Neural cell (in vitro differentiated cells): ENCODE data around the gene CGB8.

Experiments used
- CTCF ChIP-seq: fragments of 450-650 bp; IDR thresholded peaks from 2 replicates; pipeline ENCODE4 v1.5.1; 2014; ENCODE audit warnings: antibody characterized with exemption, mild to moderate bottlenecking, moderate library complexity; ENCODE audit not compliant: poor library complexity, severe bottlenecking
- EP300 ChIP-seq: fragments of 450-650 bp; conservative IDR thresholded peaks from 2 replicates; pipeline ENCODE4 v1.6.1; 2014; ENCODE audit warnings: antibody characterized with exemption, mild to moderate bottlenecking, moderate library complexity; ENCODE audit not compliant: poor library complexity, severe bottlenecking
- EZH2 ChIP-seq: fragments of 200-600, 300-800 bp; shearing (Covaris generic), sonication (generic); IDR thresholded peaks from 2 replicates; pipeline ENCODE4 v1.6.1; 2014; ENCODE audit warnings: antibody characterized with exemption, low read length, borderline replicate concordance, mild to moderate bottlenecking; ENCODE audit not compliant: insufficient read depth, poor library complexity, severe bottlenecking
- MXI1 ChIP-seq: fragments of 450-650 bp; conservative IDR thresholded peaks from 2 replicates; pipeline ENCODE4 v1.6.1; 2014; ENCODE audit warnings: antibody characterized with exemption, mild to moderate bottlenecking; ENCODE audit not compliant: poor library complexity, severe bottlenecking
- POLR2AphosphoS5 ChIP-seq: IDR thresholded peaks from 2 replicates; pipeline ENCODE4 v1.6.1; 2012
- RAD21 ChIP-seq: fragments of 450-650 bp; conservative IDR thresholded peaks from 2 replicates; pipeline ENCODE4 v1.6.1; 2014; ENCODE audit warnings: antibody characterized with exemption, mild to moderate bottlenecking, moderate library complexity
- REST ChIP-seq: IDR thresholded peaks from 2 replicates; pipeline ENCODE4 v1.6.1; 2012; ENCODE audit warnings: borderline replicate concordance
- SMC3 ChIP-seq: fragments of 450-650 bp; conservative IDR thresholded peaks from 2 replicates; pipeline ENCODE4 v1.6.1; 2014; ENCODE audit warnings: antibody characterized with exemption, mild to moderate bottlenecking, moderate library complexity; ENCODE audit not compliant: poor library complexity
- TAF1 ChIP-seq: IDR thresholded peaks from 2 replicates; pipeline ENCODE4 v1.6.1; 2012; ENCODE audit warnings: low read depth

DNA sequence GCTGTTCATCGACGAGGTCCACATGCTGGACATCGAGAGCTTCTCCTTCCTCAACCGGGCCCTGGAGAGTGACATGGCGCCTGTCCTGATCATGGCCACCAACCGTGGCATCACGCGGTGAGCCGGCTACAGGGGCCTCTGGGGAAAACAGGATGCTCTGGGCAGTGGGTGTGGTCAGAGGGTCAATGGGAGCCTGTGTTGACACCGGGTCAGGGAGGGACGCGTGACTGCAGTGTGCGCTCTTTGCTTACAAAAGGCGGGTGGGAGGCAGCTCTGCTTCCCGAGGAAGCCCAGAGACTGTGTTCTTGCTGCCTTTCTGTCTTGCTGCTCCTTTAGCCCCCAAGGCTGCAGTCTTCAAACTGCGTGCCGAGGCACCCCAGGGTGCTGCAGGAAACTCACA is 37.7 kb downstream of the CGB8 start:
- no peak for TF ChIP-seq CTCF
- TF ChIP-seq EZH2: no peak
- TF ChIP-seq POLR2AphosphoS5: no peak
- no peak for TF ChIP-seq RAD21
- no peak for TF ChIP-seq TAF1
- no peak for TF ChIP-seq REST
- TF ChIP-seq EP300: no peak
- TF ChIP-seq SMC3: no peak
- no peak for TF ChIP-seq MXI1
